NCI-H146 (cell line): ENCODE results near the gene EML2.

Source experiments
- DNase-seq: peaks from one replicate; lab custom pipeline; 2025; lab: John Stamatoyannopoulos, UW

Gene EML2

DNA sequence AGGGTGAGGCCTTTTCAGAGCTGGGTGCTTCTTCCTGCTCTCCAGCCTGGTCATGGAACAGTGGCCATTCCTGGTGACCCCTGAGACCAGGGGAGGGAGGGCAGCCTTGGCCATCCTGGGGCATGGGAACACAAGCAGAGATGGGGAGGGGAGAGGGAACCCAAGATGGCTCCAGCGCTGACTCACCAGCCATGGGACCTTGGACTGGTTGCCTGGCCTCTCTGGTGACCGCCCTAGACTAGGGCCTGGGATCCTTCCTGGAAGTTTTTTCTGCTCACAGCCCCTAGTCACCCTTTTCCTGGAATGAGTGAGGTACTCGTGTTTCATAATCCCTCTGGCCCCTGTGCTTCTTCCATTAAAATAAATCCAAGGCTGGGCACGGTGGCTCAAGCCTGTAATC is 51.3 kb downstream of the EML2 start:
- DNase-seq, result no peak

DNA sequence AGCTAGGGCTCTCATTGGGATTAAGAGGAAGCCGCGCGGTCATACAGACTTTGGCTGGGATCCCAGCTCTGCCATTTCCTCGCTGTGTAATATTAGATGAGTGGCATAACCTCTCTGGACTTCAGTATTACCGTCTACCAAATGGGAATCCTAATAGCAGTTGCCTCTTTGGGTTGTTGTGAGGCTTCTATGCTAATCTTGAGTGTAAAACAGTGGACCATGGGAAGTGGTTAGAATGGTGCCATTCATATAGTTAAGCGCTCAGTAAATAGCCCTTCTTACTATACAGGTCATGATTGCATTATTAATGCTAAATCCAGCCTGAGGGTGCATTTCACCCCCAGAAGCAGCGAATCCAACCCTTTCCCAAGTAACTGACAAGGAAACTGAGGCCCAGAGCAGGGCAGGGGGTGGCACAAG is 54.0 kb downstream of the EML2 start:
- DNase-seq, result no peak

- DNase-seq, result peak; percentile 100
Observed at GRCh38 chr19:45584332-45585157, 54.7 kb downstream of the EML2 start, which contains the start of gene OPA3. Gene OPA3 (minus strand): TSS chr19:45584802. CDS start chr19:45584764, 38 bp downstream.

- DNase-seq, result no peak
Observed at GRCh38 chr19:45581576-45581975, 57.6 kb downstream of the EML2 start.

DNA sequence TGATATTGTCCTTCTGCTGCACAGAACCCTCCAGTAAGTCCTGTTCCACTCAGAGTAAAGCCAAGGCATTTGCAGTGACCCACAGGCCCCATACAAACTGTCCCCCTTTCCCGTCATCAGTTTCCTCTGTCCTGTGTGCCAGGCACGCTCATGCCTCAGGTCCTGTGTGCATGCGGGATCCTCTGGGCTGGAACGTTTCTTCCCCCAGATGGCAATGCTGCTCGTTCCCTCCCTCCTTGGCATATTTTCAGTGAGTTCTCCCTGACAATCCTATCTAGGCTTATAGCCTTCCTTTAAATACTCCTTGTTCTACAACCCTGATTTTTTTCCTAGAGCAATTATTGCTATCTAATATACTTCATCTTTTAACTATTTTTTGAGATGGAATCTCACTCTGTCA is 60.3 kb downstream of the EML2 start:
- DNase-seq, result no peak

- DNase-seq, result no peak
Observed at GRCh38 chr19:45577111-45577905, 61.9 kb downstream of the EML2 start.

GRCh38 chr19:45576682-45577081 is 62.5 kb downstream of the EML2 start:
- no peak for DNase-seq

GRCh38 chr19:45575216-45575615 is 64.0 kb downstream of the EML2 start:
- no peak for DNase-seq

DNA sequence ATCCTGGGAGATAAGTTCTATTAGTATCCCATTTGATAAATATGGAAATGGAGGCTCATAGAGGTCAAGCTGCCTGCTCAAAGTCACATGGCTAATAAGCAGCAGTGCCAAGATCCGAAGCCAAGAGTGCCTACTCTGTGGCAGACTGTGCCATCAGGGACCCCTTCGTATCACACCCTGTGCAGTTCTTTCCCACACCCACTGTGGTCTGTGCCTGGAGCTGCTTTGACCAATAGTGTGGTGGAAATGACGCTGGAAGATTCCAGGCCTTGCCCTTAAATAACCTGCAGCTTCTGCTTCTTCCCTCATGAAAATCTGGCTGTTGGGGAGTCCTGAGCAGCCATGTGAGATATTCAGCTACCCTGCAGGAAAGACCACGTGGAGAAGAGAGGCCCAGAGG is 64.7 kb downstream of the EML2 start:
- DNase-seq, result no peak

DNA sequence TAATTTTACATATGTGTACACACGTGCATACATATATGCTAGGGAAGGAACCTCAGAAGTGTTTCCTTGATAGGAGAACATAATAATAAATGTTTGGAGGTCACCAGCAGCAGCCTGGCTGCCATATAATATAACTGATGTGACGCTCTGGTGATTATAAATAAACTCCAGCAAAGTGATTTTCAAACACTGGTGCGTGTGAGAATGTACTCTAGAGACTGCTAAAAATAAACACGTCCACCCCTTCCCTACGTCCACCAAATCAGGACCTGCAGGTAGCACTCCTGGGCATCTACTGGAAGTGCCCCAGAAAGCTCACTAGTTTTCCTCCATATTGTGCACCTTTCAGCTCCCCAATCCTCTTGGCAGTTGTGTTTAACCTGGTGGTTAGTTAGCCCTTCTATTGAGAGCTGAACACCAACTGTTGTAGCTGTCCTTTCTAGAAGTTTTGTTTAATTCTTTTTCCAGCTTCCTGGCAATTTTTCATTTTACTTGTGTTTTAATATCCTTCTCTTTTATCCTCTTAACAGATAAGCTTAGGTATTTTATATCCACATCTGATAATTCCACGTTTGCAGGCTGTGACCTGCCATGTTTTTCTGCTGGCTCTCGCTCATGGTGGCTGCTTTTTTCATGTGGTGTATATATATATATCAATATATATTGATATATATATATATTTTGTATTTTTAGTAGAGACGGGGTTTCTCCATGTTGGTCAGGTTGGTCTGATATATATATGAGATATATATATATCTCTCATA is 67.6 kb downstream of the EML2 start:
- DNase-seq, result no peak

- peak; percentile 46 for DNase-seq
Observed at GRCh38 chr19:45569619-45570421, 69.4 kb downstream of the EML2 start.

DNA sequence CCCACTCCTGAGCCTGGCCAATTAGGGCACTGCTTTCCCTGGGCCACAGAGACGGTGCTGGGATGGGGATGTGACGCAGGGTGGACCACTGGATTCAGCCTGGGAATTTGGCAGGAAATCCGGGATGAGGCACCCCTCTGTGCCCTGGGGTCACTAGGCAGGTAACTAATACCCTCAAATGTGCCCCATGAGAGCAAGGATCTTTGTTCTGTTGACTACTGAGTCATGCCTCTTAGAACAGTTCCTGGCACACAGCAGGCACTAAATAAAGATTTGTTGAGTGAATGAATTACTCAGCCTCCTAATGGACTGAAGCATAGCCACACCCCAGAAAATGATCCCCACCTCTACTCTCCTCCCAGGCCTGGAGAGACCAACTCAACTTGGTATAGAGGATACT is 70.5 kb downstream of the EML2 start:
- no peak for DNase-seq

GRCh38 chr19:45567609-45568008 is 71.6 kb downstream of the EML2 start:
- no peak for DNase-seq

DNA sequence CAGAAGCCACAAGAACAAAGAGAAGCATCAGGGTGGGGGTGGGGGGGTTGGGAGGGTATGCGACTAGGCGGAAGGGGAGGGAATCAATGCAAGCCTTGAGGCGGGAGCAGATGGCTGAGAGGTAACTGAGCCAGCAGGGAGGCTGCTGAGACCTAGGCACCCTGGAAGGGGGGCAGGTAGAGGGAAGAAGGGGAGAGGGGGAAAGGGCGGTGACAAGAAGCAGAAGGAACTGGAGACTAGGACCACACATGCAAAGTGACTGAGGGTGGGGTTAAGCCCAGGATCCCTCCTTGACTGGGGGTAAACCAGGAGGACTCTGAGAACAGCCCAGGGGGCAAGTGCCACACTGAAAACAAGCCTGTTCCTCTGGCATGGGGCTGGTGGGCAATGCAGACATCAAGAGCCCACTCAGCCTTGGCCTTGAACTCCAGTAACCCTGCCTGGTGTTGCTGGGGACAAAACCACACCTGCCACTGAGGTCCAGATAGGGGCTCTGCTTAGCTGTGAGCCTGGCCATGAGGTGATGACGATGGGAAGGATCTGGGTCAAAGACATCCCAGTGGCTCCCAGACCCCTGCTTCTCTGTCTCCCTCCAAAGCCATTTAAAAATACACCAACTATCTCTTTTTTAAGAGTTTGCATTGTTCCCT is 74.9 kb downstream of the EML2 start:
- DNase-seq, result no peak

- no peak for DNase-seq
Observed at GRCh38 chr19:45560686-45561085, 78.5 kb downstream of the EML2 start.

DNA sequence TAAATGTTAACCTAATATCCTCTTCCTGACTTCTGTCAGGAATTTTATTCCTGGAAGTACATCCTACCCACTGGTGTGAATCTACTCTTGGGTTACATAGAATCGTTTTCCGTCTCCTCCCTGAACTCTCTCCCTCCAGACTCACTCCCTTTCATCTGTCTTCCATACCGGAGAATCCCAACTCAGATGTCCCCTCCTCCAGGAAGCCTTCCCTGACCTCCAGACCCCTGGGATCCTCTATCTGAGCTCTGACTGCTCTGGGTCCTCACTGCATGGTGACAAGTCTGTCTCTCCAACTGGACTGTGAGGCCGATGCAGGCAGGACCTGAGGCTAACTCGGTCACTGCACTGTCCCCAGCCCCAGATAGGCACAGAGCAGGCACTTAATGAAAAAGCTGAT is 79.2 kb downstream of the EML2 start:
- DNase-seq, result no peak
